K562 (cell line): ENCODE data around the gene C16orf86. TPM values are rescaled to one million over a fixed set of nuclear protein-coding genes. Genes with fewer than 3 reads are reported as not detected.

ENCODE experiments used
- ARID2 ChIP-seq: fragments of 450-650 bp; IDR thresholded peaks from 2 replicates; pipeline ENCODE4 v1.6.1; 2017; ENCODE audit warnings: antibody characterized with exemption, mild to moderate bottlenecking
- CBX1 ChIP-seq: sonication (generic); IDR thresholded peaks from 2 replicates; pipeline ENCODE4 v1.6.1; 2016; ENCODE audit warnings: antibody characterized with exemption, low read depth, mild to moderate bottlenecking
- CC2D1A ChIP-seq: fragments of 450-650 bp; IDR thresholded peaks from 2 replicates; pipeline ENCODE4 v1.6.1; 2017; ENCODE audit warnings: mild to moderate bottlenecking
- CTBP1 ChIP-seq: fragments of 450-650 bp; IDR thresholded peaks from 2 replicates; pipeline ENCODE4 v1.6.1; 2016; ENCODE audit warnings: borderline replicate concordance
- DMBX1 ChIP-seq: fragments of 250-450 bp; sonication (Bioruptor Pico); IDR thresholded peaks from 2 replicates; pipeline ENCODE4 v1.8.0; 2022; ENCODE audit warnings: inconsistent platforms, mild to moderate bottlenecking, moderate library complexity, borderline replicate concordance
- GABPB1 ChIP-seq: sonication (generic); formaldehyde crosslinking; IDR thresholded peaks from 2 replicates; pipeline ENCODE4 v1.8.0; 2022; ENCODE audit warnings: mild to moderate bottlenecking, missing genetic modification reagents
- KLF16 ChIP-seq: IDR thresholded peaks from 2 replicates; pipeline ENCODE4 v1.6.1; 2016; ENCODE audit warnings: antibody characterized with exemption
- MAZ ChIP-seq, 2 experiments: fragments of 450-650 bp in 1 of 2; sonication (generic) in 1 of 2; formaldehyde crosslinking; IDR thresholded peaks in 1 of 2; conservative IDR thresholded peaks in 1 of 2; 2 replicates each; pipeline versions ENCODE4 v1.4.0 to v1.5.0; 2020; ENCODE audit warnings: mild to moderate bottlenecking in 1 of 2, missing genetic modification reagents in 1 of 2
- MYC ChIP-seq, 2 experiments: fragments of 250-450 bp in 1 of 2; sonication (Bioruptor Pico) in 1 of 2; IDR thresholded peaks; 2 replicates each; pipeline versions ENCODE4 v1.5.1 to v1.6.1; 2012 to 2021; ENCODE audit warnings: low read depth in 2 of 2, borderline replicate concordance in 1 of 2, improper control_type of control experiment in 1 of 2, low read length in 1 of 2, mild to moderate bottlenecking in 1 of 2, moderate library complexity in 1 of 2
- NONO ChIP-seq, 2 experiments: fragments of 200-400 bp in 1 of 2; fragments of 450-650 bp in 1 of 2; formaldehyde crosslinking in 1 of 2; IDR thresholded peaks; 2 replicates each; pipeline ENCODE4 v1.6.1; 2017; ENCODE audit warnings: low read depth in 2 of 2, mild to moderate bottlenecking in 2 of 2, moderate library complexity in 2 of 2, low read length in 1 of 2
- NR2C2 ChIP-seq, 2 experiments: fragments of 200-800 bp in 1 of 2; sonication (Bioruptor generic) in 1 of 2; sonication (generic) in 1 of 2; formaldehyde crosslinking in 1 of 2; IDR thresholded peaks; 2 replicates each; pipeline versions ENCODE4 v1.6.1 to v1.8.0; 2016 to 2022; ENCODE audit warnings: mild to moderate bottlenecking in 1 of 2, missing compliant biosample characterization in 1 of 2, missing genetic modification characterization in 1 of 2, missing genetic modification reagents in 1 of 2
- PHF8 ChIP-seq: fragments of 200-600 bp; sonication (generic); IDR thresholded peaks from 2 replicates; pipeline ENCODE4 v1.6.1; 2012; ENCODE audit warnings: mixed run types, mild to moderate bottlenecking, inconsistent platforms, low read length, moderate library complexity, borderline replicate concordance
- POLR2G ChIP-seq: fragments of 200-400 bp; formaldehyde crosslinking; IDR thresholded peaks from 2 replicates; pipeline ENCODE4 v1.6.1; 2017; ENCODE audit warnings: low read depth, mild to moderate bottlenecking, antibody characterized with exemption, low read length, moderate library complexity
- RFX5 ChIP-seq: IDR thresholded peaks from 2 replicates; pipeline ENCODE4 v1.6.1; 2011; ENCODE audit warnings: low read depth, mild to moderate bottlenecking, improper control_type of control experiment, low read length
- SMC3 ChIP-seq: conservative IDR thresholded peaks from 2 replicates; pipeline ENCODE4 v1.6.1; 2011; ENCODE audit warnings: low read depth, low read length, improper control_type of control experiment; ENCODE audit not compliant: insufficient read depth
- SP2 ChIP-seq: IDR thresholded peaks from 2 replicates; pipeline ENCODE4 v1.6.1; 2011; ENCODE audit warnings: mild to moderate bottlenecking, low read depth, low read length, moderate library complexity; ENCODE audit not compliant: poor library complexity, severe bottlenecking; ENCODE audit errors: extremely low read depth
- SRF ChIP-seq, 2 experiments: fragments of 250-450, 450-650 bp in 1 of 2; sonication (Bioruptor Pico) in 1 of 2; sonication (generic) in 1 of 2; formaldehyde crosslinking; IDR thresholded peaks; 2 replicates each; pipeline versions ENCODE4 v1.5.0 to v1.5.1; 2020 to 2022; ENCODE audit warnings: mild to moderate bottlenecking in 1 of 2, missing genetic modification reagents in 1 of 2
- STAG1 ChIP-seq: sonication (generic); formaldehyde crosslinking; IDR thresholded peaks from 2 replicates; pipeline ENCODE4 v1.5.0; 2020; ENCODE audit warnings: missing genetic modification reagents, borderline replicate concordance
- ZFP36 ChIP-seq: fragments of 150-350 bp; IDR thresholded peaks from 2 replicates; pipeline ENCODE4 v1.6.1; 2018; ENCODE audit warnings: low read length, low read depth; ENCODE audit not compliant: partially characterized antibody
- ZNF431 ChIP-seq: sonication (generic); formaldehyde crosslinking; IDR thresholded peaks from 2 replicates; pipeline ENCODE4 v1.8.0; 2022; ENCODE audit warnings: mild to moderate bottlenecking, missing genetic modification reagents
- ZNF561 ChIP-seq: fragments of 450-650 bp; formaldehyde crosslinking; conservative IDR thresholded peaks from 2 replicates; pipeline ENCODE4 v1.4.0; 2020; ENCODE audit warnings: mild to moderate bottlenecking, moderate library complexity
- polyA plus RNA-seq, 8 experiments: library from polyadenylated mRNA; depleted of rRNA in 4 of 8; stranded (reverse) in 5 of 8; unstranded in 3 of 8; fragments of >200 nt; fragmentation: Nextera tagmentation in 2 of 8; fragmentation: Illumina TruSeq in 1 of 8; extraction: Ambion mirVana in 2 of 8; extraction: Trizol in 1 of 8; gene quantifications; 2 replicates each; pipeline versions ENCODE4 v1.2.1 to v1.2.3, GENCODE V29; 2011 to 2014; ENCODE audit warnings: inconsistent platforms in 1 of 8, missing spikeins in 1 of 8
- total RNA-seq, 7 experiments: library from RNA; depleted of rRNA in 6 of 7; stranded (reverse); fragments of >200 nt in 6 of 7; fragmentation: Illumina TruSeq in 2 of 7; extraction: Trizol in 2 of 7; gene quantifications; 2 replicates each; pipeline versions ENCODE4 v1.2.1 to v1.2.3, GENCODE V29; 2011 to 2021; ENCODE audit warnings: low replicate concordance in 1 of 7
- TF ChIP-seq, protein P1 (sequence below): fragments of 450-650 bp; formaldehyde crosslinking; IDR thresholded peaks from 2 replicates; pipeline ENCODE4 v1.4.0; 2020; ENCODE audit warnings: mild to moderate bottlenecking, moderate library complexity
- TF ChIP-seq, protein P2 (sequence below): fragments of 250-450 bp; sonication (Bioruptor Pico); IDR thresholded peaks from 2 replicates; pipeline ENCODE4 v1.4.0; 2020; ENCODE audit warnings: mild to moderate bottlenecking, moderate library complexity

The C16orf86 gene
- total and polyA plus RNA-seq, 9 of the 15 experiments (the other 6 are each of a cell fraction or from before 2014, with no cell fraction given) = 0.13 to 1.2 (median 0.27) TPM; not detected in 3

DNA sequence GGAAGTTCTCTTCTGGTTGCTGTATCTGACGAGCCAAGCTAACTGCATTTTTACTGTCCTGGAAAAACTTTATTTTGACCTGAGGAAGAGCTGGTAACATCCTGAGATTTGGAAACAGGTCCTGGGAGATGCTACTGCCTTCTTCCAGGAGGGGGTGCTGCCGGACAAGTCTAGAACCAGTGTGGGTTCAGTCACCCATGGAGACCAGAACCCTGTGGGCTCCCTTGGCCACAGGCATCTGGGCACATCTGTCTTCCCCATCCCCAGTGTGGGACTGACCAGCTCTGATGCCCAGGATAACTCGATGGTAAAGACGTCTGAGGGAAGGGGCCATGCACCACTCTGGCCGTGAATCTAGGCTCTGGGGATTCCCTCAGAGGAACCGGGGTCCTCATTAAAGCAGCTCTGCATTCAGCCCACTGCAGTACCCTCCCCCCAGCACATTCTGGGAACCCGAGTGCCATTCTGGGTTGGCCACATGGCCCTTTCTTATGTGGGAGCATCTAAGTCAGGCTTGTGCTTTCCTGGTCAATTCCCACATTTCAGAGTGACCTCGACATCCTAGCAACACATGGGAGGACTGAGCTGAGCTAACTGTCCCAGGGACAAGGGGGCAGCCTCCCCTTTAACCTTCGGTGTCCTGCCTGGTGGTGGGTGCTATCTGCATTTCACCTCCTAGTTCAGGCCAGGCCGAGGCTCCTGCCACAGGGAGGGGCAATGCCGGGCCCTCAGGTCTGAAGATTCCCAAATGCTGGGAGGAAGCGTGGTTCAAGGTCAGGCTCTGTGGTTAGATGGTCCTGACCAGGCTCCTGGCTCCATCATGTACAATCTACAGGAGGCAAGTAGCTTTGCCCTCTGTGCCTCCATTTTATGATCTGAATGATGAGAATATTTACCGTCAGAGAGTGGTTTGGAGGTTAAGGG lies 6.4 kb downstream of the C16orf86 start (continued):
- TF ChIP-seq MAZ (CRISPR knock-in tag; conservative IDR thresholded peaks at IDR 0.05 in 1 of 2, IDR thresholded peaks at IDR 0.05 in 1 of 2) (peak in 1 of 2 experiments; percentile 39; a peak in 1 of 4 replicates), NONO (IDR thresholded peaks at IDR 0.05; ENCODE audit: low read depth in 2 of 2, low read length in 1 of 2) (no peak), ZNF431 (CRISPR knock-in tag) (peak; percentile 20; the same call in 1 of the 2 replicates), NR2C2 (CRISPR knock-in tag; IDR thresholded peaks at IDR 0.05) (no peak), NR2C2 (tag; IDR thresholded peaks at IDR 0.05) (no peak), MYC (IDR thresholded peaks at IDR 0.05; ENCODE audit: low read depth, low read length) (0 out of 2 replicates have a peak, but pooled peaks have one; percentile 19), MYC (CRISPR knock-in tag; IDR thresholded peaks at IDR 0.05; ENCODE audit: borderline replicate concordance, low read depth) (no peak), KLF16 (peak; percentile 36; the same call in 1 of the 2 replicates), ZFP36 (no peak), ZNF561 (CRISPR knock-in tag) (no peak), GABPB1 (CRISPR knock-in tag) (0 out of 2 replicates have a peak, but pooled peaks have one; percentile 21), CC2D1A (peak; percentile 82), SP2 (no peak), POLR2G (no peak), CTBP1 (0 out of 2 replicates have a peak, but pooled peaks have one; percentile 17), PHF8 (no peak), ARID2 (peak; percentile 69), SRF (CRISPR knock-in tag; IDR thresholded peaks at IDR 0.05) (no peak), DMBX1 (CRISPR knock-in tag) (no peak), CBX1 (no peak), SMC3 (peak; percentile 88), STAG1 (peak; percentile 90), RFX5 (no peak)
- TF ChIP-seq, protein P1, sequence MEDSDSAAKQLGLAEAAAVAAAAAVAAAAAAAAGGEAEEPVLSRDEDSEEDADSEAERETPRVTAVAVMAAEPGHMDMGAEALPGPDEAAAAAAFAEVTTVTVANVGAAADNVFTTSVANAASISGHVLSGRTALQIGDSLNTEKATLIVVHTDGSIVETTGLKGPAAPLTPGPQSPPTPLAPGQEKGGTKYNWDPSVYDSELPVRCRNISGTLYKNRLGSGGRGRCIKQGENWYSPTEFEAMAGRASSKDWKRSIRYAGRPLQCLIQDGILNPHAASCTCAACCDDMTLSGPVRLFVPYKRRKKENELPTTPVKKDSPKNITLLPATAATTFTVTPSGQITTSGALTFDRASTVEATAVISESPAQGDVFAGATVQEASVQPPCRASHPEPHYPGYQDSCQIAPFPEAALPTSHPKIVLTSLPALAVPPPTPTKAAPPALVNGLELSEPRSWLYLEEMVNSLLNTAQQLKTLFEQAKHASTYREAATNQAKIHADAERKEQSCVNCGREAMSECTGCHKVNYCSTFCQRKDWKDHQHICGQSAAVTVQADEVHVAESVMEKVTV (CRISPR knock-in tag) = peak; percentile 69; the same call in 1 of the 2 replicates
- TF ChIP-seq, protein P2, sequence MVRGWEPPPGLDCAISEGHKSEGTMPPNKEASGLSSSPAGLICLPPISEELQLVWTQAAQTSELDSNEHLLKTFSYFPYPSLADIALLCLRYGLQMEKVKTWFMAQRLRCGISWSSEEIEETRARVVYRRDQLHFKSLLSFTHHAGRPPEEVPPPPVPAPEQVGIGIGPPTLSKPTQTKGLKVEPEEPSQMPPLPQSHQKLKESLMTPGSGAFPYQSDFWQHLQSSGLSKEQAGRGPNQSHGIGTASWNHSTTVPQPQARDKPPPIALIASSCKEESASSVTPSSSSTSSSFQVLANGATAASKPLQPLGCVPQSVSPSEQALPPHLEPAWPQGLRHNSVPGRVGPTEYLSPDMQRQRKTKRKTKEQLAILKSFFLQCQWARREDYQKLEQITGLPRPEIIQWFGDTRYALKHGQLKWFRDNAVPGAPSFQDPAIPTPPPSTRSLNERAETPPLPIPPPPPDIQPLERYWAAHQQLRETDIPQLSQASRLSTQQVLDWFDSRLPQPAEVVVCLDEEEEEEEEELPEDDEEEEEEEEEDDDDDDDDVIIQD = 0 out of 2 replicates have a peak, but pooled peaks have one; percentile 57
